K562 (cell line): ENCODE measurements around the gene OGDH. TPM values are rescaled to one million over a fixed set of nuclear protein-coding genes. Genes with fewer than 3 reads are reported as not detected.
A peak's percentile ranks its signal among the peaks of the same experiment; 100 is the strongest.

Source experiments
- ATAC-seq: fragments of 200-7000 bp; cut with Tn5 transposase; 3 replicates; pipeline ENCODE4 v1.9.1; 2020; ENCODE audit warnings: moderate library complexity
- BruUV-seq: library from RNA; stranded (reverse); fragments of 400-500 nt; replicated peaks from 2 replicates; lab custom pipeline; 2021; lab: Mats Ljungman, UMichigan
- CTCF ChIA-PET: fragments of 300-600 bp; formaldehyde crosslinking; extraction: SDS; loops from one replicate; lab custom pipeline; 2021; ENCODE audit warnings: low intra/inter-chr PET ratio; lab: Yijun Ruan, JAX
- POLR2A ChIA-PET: fragments of 300-600, 350-650 bp; sonication (Branson Sonifier 250); formaldehyde crosslinking; extraction: SDS; loops from one replicate; lab custom pipeline; 2021; ENCODE audit warnings: antibody characterized with exemption, inconsistent platforms; lab: Yijun Ruan, JAX
- DNase-seq, 4 experiments: peaks; one replicate each; pipeline versions ENCODE4 v3.0.0 to v3.0.0-alpha.2; 2011 to 2018; ENCODE audit warnings: low spot score in 3 of 4, mixed read lengths in 3 of 4; ENCODE audit errors: extremely low read depth in 1 of 4
- FAIRE-seq: peaks from 2 replicates; lab custom pipeline; 2011; peaks lifted over from hg19 to GRCh38; lab: Jason Lieb, UNC
- H2AFZ ChIP-seq: 2 replicates; pipeline ENCODE4 v1.6.0; 2011; ENCODE audit warnings: low read depth, low read length, control low read depth, inconsistent platforms
- H3K27ac ChIP-seq: fragments of 200-600 bp; 3 replicates; pipeline ENCODE4 v1.8.0; 2011; ENCODE audit warnings: low read depth, mild to moderate bottlenecking, control low read depth, inconsistent platforms, low read length, moderate library complexity, mixed read lengths; ENCODE audit errors: extremely low read depth
- H3K27me3 ChIP-seq, 2 experiments: fragments of 300-600 bp in 1 of 2; 2 replicates in 1 of 2; 3 replicates in 1 of 2; pipeline versions ENCODE4 v1.6.0 to v1.8.0; 2011; ENCODE audit warnings: inconsistent platforms in 2 of 2, low read length in 2 of 2, mild to moderate bottlenecking in 1 of 2, mixed read lengths in 1 of 2, moderate library complexity in 1 of 2; ENCODE audit not compliant: control insufficient read depth in 2 of 2, insufficient read depth in 2 of 2
- H3K36me3 ChIP-seq: fragments of 300-600 bp; 3 replicates; pipeline ENCODE4 v1.8.0; 2011; ENCODE audit warnings: mild to moderate bottlenecking, low read length, inconsistent platforms; ENCODE audit not compliant: control insufficient read depth, insufficient read depth
- H3K4me1 ChIP-seq, 2 experiments: fragments of 200-600 bp in 1 of 2; replicated peaks in 1 of 2; 2 replicates in 1 of 2; 3 replicates in 1 of 2; pipeline versions ENCODE4 v1.5.1 to v1.8.0; 2011; ENCODE audit warnings: inconsistent platforms in 2 of 2, low read length in 2 of 2, mild to moderate bottlenecking in 1 of 2, mixed read lengths in 1 of 2, moderate library complexity in 1 of 2; ENCODE audit not compliant: control insufficient read depth in 2 of 2, insufficient read depth in 2 of 2
- H3K4me2 ChIP-seq: 2 replicates; pipeline ENCODE4 v1.6.1; 2011; ENCODE audit warnings: low read length, control low read depth, inconsistent platforms, mixed read lengths; ENCODE audit not compliant: insufficient read depth
- H3K4me3 ChIP-seq: fragments of 200-600 bp; sonication (generic), shearing (Covaris generic); 2 replicates; pipeline ENCODE4 v1.5.1; 2016; ENCODE audit warnings: control low read depth, inconsistent platforms
- H3K79me2 ChIP-seq: fragments of 200-600 bp; 3 replicates; pipeline ENCODE4 v1.8.0; 2011; ENCODE audit warnings: low read length, inconsistent platforms; ENCODE audit not compliant: control insufficient read depth, insufficient read depth
- H3K9ac ChIP-seq, 2 experiments: 2 replicates each; pipeline versions ENCODE4 v1.6.0 to v1.6.1; 2011; ENCODE audit warnings: low read depth in 2 of 2, low read length in 2 of 2, control low read depth in 1 of 2, inconsistent platforms in 1 of 2, mild to moderate bottlenecking in 1 of 2, mixed read lengths in 1 of 2; ENCODE audit not compliant: insufficient read depth in 1 of 2
- H3K9me1 ChIP-seq: one replicate; pipeline ENCODE4 v1.6.0; 2011; ENCODE audit warnings: inconsistent platforms, mild to moderate bottlenecking, low read length, moderate library complexity; ENCODE audit not compliant: control insufficient read depth, insufficient read depth
- H3K9me3 ChIP-seq: replicated peaks from 2 replicates; pipeline ENCODE4 v1.5.1; 2011; ENCODE audit warnings: low read depth, low read length, inconsistent platforms; ENCODE audit not compliant: control insufficient read depth, insufficient read depth
- H4K20me1 ChIP-seq: replicated peaks from 2 replicates; pipeline ENCODE4 v1.6.1; 2011; ENCODE audit warnings: low read length, inconsistent platforms, mixed read lengths; ENCODE audit not compliant: control insufficient read depth, insufficient read depth
- ATF6 ChIP-seq: sonication (generic); formaldehyde crosslinking; IDR thresholded peaks from 2 replicates; pipeline ENCODE4 v1.4.0; 2020; ENCODE audit warnings: mild to moderate bottlenecking, missing genetic modification reagents
- CCNT2 ChIP-seq: IDR thresholded peaks from 2 replicates; pipeline ENCODE4 v1.6.1; 2011; ENCODE audit warnings: borderline replicate concordance, low read depth, mild to moderate bottlenecking, moderate library complexity, mixed read lengths, low read length; ENCODE audit not compliant: insufficient read length; ENCODE audit errors: extremely low read depth
- CHD4 ChIP-seq: fragments of 200-600 bp; sonication (generic); IDR thresholded peaks from 3 replicates; pipeline ENCODE4 v1.6.1; 2012; ENCODE audit warnings: low read depth, mild to moderate bottlenecking, mixed read lengths, low read length, inconsistent platforms; ENCODE audit not compliant: insufficient read depth, insufficient replicate concordance, poor library complexity, severe bottlenecking
- DMBX1 ChIP-seq: fragments of 250-450 bp; sonication (Bioruptor Pico); IDR thresholded peaks from 2 replicates; pipeline ENCODE4 v1.8.0; 2022; ENCODE audit warnings: inconsistent platforms, mild to moderate bottlenecking, moderate library complexity, borderline replicate concordance
- ETV5 ChIP-seq: sonication (generic); formaldehyde crosslinking; IDR thresholded peaks from 2 replicates; pipeline ENCODE4 v1.4.0; 2020; ENCODE audit warnings: low read depth, mild to moderate bottlenecking, missing genetic modification reagents
- FIP1L1 ChIP-seq: fragments of 200-400 bp; formaldehyde crosslinking; IDR thresholded peaks from 2 replicates; pipeline ENCODE4 v1.6.1; 2018; ENCODE audit warnings: mild to moderate bottlenecking, low read depth, low read length; ENCODE audit not compliant: poor library complexity, severe bottlenecking
- FOXP4 ChIP-seq: sonication (generic); formaldehyde crosslinking; IDR thresholded peaks from 2 replicates; pipeline ENCODE4 v1.8.0; 2022; ENCODE audit warnings: mild to moderate bottlenecking, missing genetic modification reagents, borderline replicate concordance
- GABPB2 ChIP-seq: fragments of 250-450 bp; sonication (Bioruptor Pico); conservative IDR thresholded peaks from 2 replicates; pipeline ENCODE4 v1.5.1; 2021; ENCODE audit warnings: mild to moderate bottlenecking
- HMG20B ChIP-seq: fragments of 250-450 bp; sonication (Bioruptor Pico); IDR thresholded peaks from 2 replicates; pipeline ENCODE4 v1.5.0; 2021; ENCODE audit warnings: mild to moderate bottlenecking
- KLF10 ChIP-seq: fragments of 250-450 bp; sonication (Bioruptor Pico); IDR thresholded peaks from 2 replicates; pipeline ENCODE4 v1.6.1; 2021; ENCODE audit warnings: matching md5 sums
- MCM7 ChIP-seq, 2 experiments: fragments of 450-650 bp; IDR thresholded peaks; 2 replicates each; pipeline ENCODE4 v1.6.1; 2016 to 2018
- PYGO2 ChIP-seq: fragments of 450-650 bp; IDR thresholded peaks from 2 replicates; pipeline ENCODE4 v1.6.1; 2016; ENCODE audit warnings: mild to moderate bottlenecking, missing genetic modification characterization, moderate library complexity, missing compliant biosample characterization
- RAD51 ChIP-seq: fragments of 450-650 bp; IDR thresholded peaks from 2 replicates; pipeline ENCODE4 v1.7.1; 2016; ENCODE audit warnings: low read depth, mild to moderate bottlenecking, borderline replicate concordance
- SREBF1 ChIP-seq: fragments of 150-350 bp; IDR thresholded peaks from 2 replicates; pipeline ENCODE4 v1.6.1; 2014; ENCODE audit warnings: antibody characterized with exemption, low read depth, low read length, borderline replicate concordance
- SRSF1 ChIP-seq: fragments of 200-400 bp; formaldehyde crosslinking; IDR thresholded peaks from 2 replicates; pipeline ENCODE4 v1.6.1; 2017; ENCODE audit warnings: mild to moderate bottlenecking, low read depth, low read length, moderate library complexity
- TSC22D4 ChIP-seq: fragments of 450-650 bp; IDR thresholded peaks from 2 replicates; pipeline ENCODE4 v1.6.1; 2016; ENCODE audit warnings: missing genetic modification characterization, missing biosample characterization, control low read depth
- ZC3H8 ChIP-seq: fragments of 450-650 bp; IDR thresholded peaks from 2 replicates; pipeline ENCODE4 v1.6.1; 2017
- ZNF3 ChIP-seq: fragments of 250-450 bp; sonication (Bioruptor Pico); IDR thresholded peaks from 2 replicates; pipeline ENCODE4 v1.5.0; 2021; ENCODE audit warnings: mild to moderate bottlenecking, moderate library complexity
- ZNF583 ChIP-seq: fragments of 250-450 bp; sonication (Bioruptor Pico); IDR thresholded peaks from 2 replicates; pipeline ENCODE4 v1.4.0; 2020
- in situ Hi-C: fragments of 300-500 bp; cut with MboI; formaldehyde crosslinking; loops from 4 replicates; pipeline ENCODE4 v1.15.0; 2018; ENCODE audit warnings: inconsistent platforms, mixed read lengths
- intact Hi-C: fragments of 100-400 bp; cut with micrococcal nuclease; formaldehyde crosslinking; loops from 2 replicates; pipeline ENCODE4 v1.14.2; 2022
- polyA plus RNA-seq, 8 experiments: library from polyadenylated mRNA; depleted of rRNA in 4 of 8; stranded (reverse) in 5 of 8; unstranded in 3 of 8; fragments of >200 nt; fragmentation: Nextera tagmentation in 2 of 8; fragmentation: Illumina TruSeq in 1 of 8; extraction: Ambion mirVana in 2 of 8; extraction: Trizol in 1 of 8; gene quantifications; 2 replicates each; pipeline versions ENCODE4 v1.2.1 to v1.2.3, GENCODE V29; 2011 to 2014; ENCODE audit warnings: inconsistent platforms in 1 of 8, missing spikeins in 1 of 8
- total RNA-seq, 7 experiments: library from RNA; depleted of rRNA in 6 of 7; stranded (reverse); fragments of >200 nt in 6 of 7; fragmentation: Illumina TruSeq in 2 of 7; extraction: Trizol in 2 of 7; gene quantifications; 2 replicates each; pipeline versions ENCODE4 v1.2.1 to v1.2.3, GENCODE V29; 2011 to 2021; ENCODE audit warnings: low replicate concordance in 1 of 7

Gene OGDH
- total and polyA plus RNA-seq, 9 of the 15 experiments (the other 6 are each of a cell fraction or from before 2014, with no cell fraction given): 3.1 to 80.3 (median 23.5) TPM

- FAIRE-seq: no peak
- no peak for ATAC-seq
- Histone ChIP-seq H3K4me3 (peak overlapping the region; percentile 75), H3K9ac (peak overlapping the region; percentile 97 to 98; a peak in 2 of 4 replicates), H3K9me3 (no peaks in the 10 kb centered on the region), H4K20me1 (no peaks in the 10 kb centered on the region), H3K27ac (0 out of 3 replicates have a peak overlapping the region, but pooled peaks have one; percentile 85), H3K4me1 (peaks cover 18 to 19% of the 10 kb centered on the region in 2 experiments; a peak in 4 of 5 replicates), H3K79me2 (peaks cover 59% of the 10 kb centered on the region), H3K27me3 (no peaks in the 10 kb centered on the region), H3K36me3 (peaks cover 69% of the 10 kb centered on the region), H2AFZ (no peak overlapping the region), H3K9me1 (no peaks in the 10 kb centered on the region), H3K4me2 (peak overlapping the region; percentile 97)
- peak in 1 of 4 experiments; percentile 14 for DNase-seq
- intact Hi-C loops: no loop called here
- no peak for TF ChIP-seq GABPB2 (CRISPR knock-in tag)
- no peak for TF ChIP-seq MCM7 (IDR thresholded peaks at IDR 0.05)
- TF ChIP-seq FOXP4 (CRISPR knock-in tag): no peak
- TF ChIP-seq ATF6 (CRISPR knock-in tag): no peak
- TF ChIP-seq ZC3H8: no peak
- TF ChIP-seq CCNT2: no peak
- TF ChIP-seq ZNF583 (CRISPR knock-in tag): no peak
- no peak for TF ChIP-seq ETV5 (CRISPR knock-in tag)
- no peak for TF ChIP-seq DMBX1 (CRISPR knock-in tag)
- TF ChIP-seq KLF10 (CRISPR knock-in tag): no peak
- no peak for TF ChIP-seq SRSF1
- no peak for TF ChIP-seq SREBF1
- TF ChIP-seq FIP1L1: no peak
- no peak for TF ChIP-seq TSC22D4 (tag)
- no peak for TF ChIP-seq PYGO2
- no peak for TF ChIP-seq CHD4
- TF ChIP-seq HMG20B (CRISPR knock-in tag): no peak
- TF ChIP-seq RAD51: no peak
- TF ChIP-seq ZNF3 (CRISPR knock-in tag): no peak
- ChIA-PET CTCF (no interaction called here), POLR2A (interaction anchor here (0.6 to 4.3 kb wide), 6 partner anchors 10 to 273 kb away, joined by 3 to 38 read pairs (median 4); partner anchors contain the start of gene H2AZ2)
- in situ Hi-C loops: no loop called here
- BruUV-seq: no TSS peak
Observed at GRCh38 chr7:44575054-44575453, 31.4 kb upstream of the OGDH start.
